ENCODE results near the gene PIK3R3. TPM values are rescaled to one million over a fixed set of nuclear protein-coding genes. Genes with fewer than 3 reads are reported as not detected.

PIK3R3 gene
- total RNA-seq, 1 experiment from 2014 or later, result 12.4 TPM

GRCh38 chr1:46062651-46063319 is 69.6 kb downstream of the PIK3R3 start:
- TF ChIP-seq CTCF (conservative IDR thresholded peaks at IDR 0.05), result no peak
- H3K27me3 Mint-ChIP-seq (ENCODE audit: low read depth), result no peaks in the 10 kb centered on the region
- H3K56ac ChIP-seq (ENCODE audit: insufficient read length, low read depth, low read length), result no peak overlapping the region
- H3K4me2 ChIP-seq (ENCODE audit: insufficient read depth, insufficient read length, low read length), result no peak overlapping the region
- H3K23me2 ChIP-seq (ENCODE audit: insufficient read length, low read depth, low read length, poor library complexity, severe bottlenecking), result no peaks in the 10 kb centered on the region
- H3K79me2 ChIP-seq (ENCODE audit: insufficient read depth, low read length), result no peaks in the 10 kb centered on the region
- no peak overlapping the region for H3K18ac ChIP-seq (ENCODE audit: insufficient read length, low read depth, low read length)
- peaks cover 3 to 4% of the 10 kb centered on the region in 2 experiments for H3K4me1 Mint-ChIP-seq
- H3K36me3 Mint-ChIP-seq (ENCODE audit: insufficient read depth in 1 of 3, low read depth in 3 of 3), result peaks cover 30 to 32% (median 31%) of the 10 kb centered on the region in 3 experiments
- no peak overlapping the region for H4K8ac ChIP-seq (replicated peaks; ENCODE audit: insufficient read length, low read depth, low read length)
- DNase-seq, result no peak
- H2BK12ac ChIP-seq (ENCODE audit: insufficient read length, low read depth, low read length), result no peak overlapping the region
- H3T11ph ChIP-seq (ENCODE audit: low read length), result no peak overlapping the region
- no peak overlapping the region for H2AK5ac ChIP-seq (ENCODE audit: insufficient read length, low read length)
- H2BK15ac ChIP-seq (ENCODE audit: low read depth, low read length), result no peak overlapping the region
- peaks cover 4 to 7% of the 10 kb centered on the region in 2 experiments; a peak in 4 of 5 replicates for H3K9me3 Mint-ChIP-seq
- no peak overlapping the region for H3K4me3 Mint-ChIP-seq
- H2BK120ac ChIP-seq (ENCODE audit: low read depth, low read length, poor library complexity, severe bottlenecking), result no peak overlapping the region
- no peak overlapping the region for H3K27ac ChIP-seq (ENCODE audit: insufficient read length, low read depth, low read length)
- no CpG with 5 or more reads among the region's 4 CpGs for WGBS (ENCODE audit: extremely low coverage, insufficient read length, low lambda C conversion rate)
- no peak overlapping the region for H2BK20ac ChIP-seq (ENCODE audit: low read depth, low read length, poor library complexity, severe bottlenecking)
- no peaks in the 10 kb centered on the region for H3K9me3 ChIP-seq (ENCODE audit: control insufficient read depth, low read depth, low read length)
- H4K91ac ChIP-seq (ENCODE audit: insufficient read length, low read depth, low read length), result no peak overlapping the region
- H3K27me3 ChIP-seq (ENCODE audit: insufficient read depth, low read length), result no peaks in the 10 kb centered on the region
- H4K20me1 ChIP-seq (ENCODE audit: control insufficient read depth, insufficient read depth, insufficient read length), result no peaks in the 10 kb centered on the region
- no peak overlapping the region for H3K4ac ChIP-seq (ENCODE audit: low read depth, low read length)
- no peak overlapping the region for H3K14ac ChIP-seq (ENCODE audit: insufficient read depth, low read length)
- H3K79me1 ChIP-seq (ENCODE audit: insufficient read depth, low read depth, low read length, poor library complexity, severe bottlenecking), result no peaks in the 10 kb centered on the region
- H3K4me1 ChIP-seq (ENCODE audit: insufficient read depth, low read length), result no peaks in the 10 kb centered on the region
- no peak overlapping the region for H3K27ac Mint-ChIP-seq
- H3K9ac ChIP-seq (ENCODE audit: extremely low read depth, insufficient read length, low read length), result no peak overlapping the region
- H4K5ac ChIP-seq (ENCODE audit: insufficient read length, low read depth, low read length), result no peak overlapping the region
- H2AFZ ChIP-seq (ENCODE audit: low read length), result no peak overlapping the region
- H3K23ac ChIP-seq (ENCODE audit: insufficient read length, low read depth, low read length), result no peak overlapping the region
- no peak overlapping the region for H2BK5ac ChIP-seq (ENCODE audit: insufficient read length, low read length)

Data from H9 (cell line).